Measurements from ENCODE around the gene MAGEB1. TPM values are rescaled to one million over a fixed set of nuclear protein-coding genes. Genes with fewer than 3 reads are reported as not detected.

Gene MAGEB1
- total and polyA plus RNA-seq, 2 of the 13 experiments (the other 11 are each of a cell fraction or from before 2014, with no cell fraction given): not detected

DNA sequence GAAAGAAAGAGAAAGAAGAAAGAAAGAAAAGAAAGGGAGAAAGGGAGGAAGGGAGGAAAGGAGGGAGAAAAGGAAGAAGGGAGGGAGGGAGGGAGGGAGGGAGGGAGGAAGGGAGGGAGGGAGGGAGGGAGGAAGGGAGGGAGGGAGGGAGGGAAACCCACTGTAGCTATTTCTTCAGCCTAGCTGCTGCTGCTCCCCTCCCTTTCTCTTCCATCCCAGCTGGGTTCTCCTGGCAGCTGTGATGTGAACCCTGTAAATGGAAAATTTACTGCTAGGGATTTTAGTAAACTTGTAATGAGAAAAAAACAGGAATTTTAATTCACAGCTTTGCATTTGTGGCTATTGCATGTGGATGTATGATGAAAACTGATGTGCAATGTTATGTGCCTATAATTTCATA, 54.3 kb downstream of the MAGEB1 start:
- Histone ChIP-seq H3K4me2 (ENCODE audit: low read depth, low read length) (no peak overlapping the region), H3K9me3 (ENCODE audit: low read length) (no peaks in the 10 kb centered on the region), H3K27me3 (ENCODE audit: control insufficient read depth in 1 of 2, insufficient read depth in 2 of 2, low read length in 2 of 2) (no peaks in the 10 kb centered on the region), H3K27ac (ENCODE audit: extremely low read length, insufficient read depth, low read length) (no peak overlapping the region), H3K4me1 (ENCODE audit: insufficient read depth, low read length) (no peaks in the 10 kb centered on the region), H2AFZ (ENCODE audit: low read length) (no peak overlapping the region), H3K4me3 (replicated peaks in 1 of 3; ENCODE audit: insufficient read depth in 1 of 3, low read depth in 2 of 3, low read length in 3 of 3) (no peak overlapping the region), H3K79me2 (ENCODE audit: insufficient read depth, low read length) (no peaks in the 10 kb centered on the region), H3K36me3 (replicated peaks in 1 of 2; ENCODE audit: control insufficient read depth in 1 of 2, insufficient read depth in 2 of 2, low read length in 2 of 2) (no peaks in the 10 kb centered on the region), H3K9ac (ENCODE audit: insufficient read depth, low read depth, low read length) (no peak overlapping the region), H4K20me1 (ENCODE audit: insufficient read depth, low read length) (no peaks in the 10 kb centered on the region)
- in situ Hi-C loops (cut with HindIII; ENCODE audit: extremely low pct_ligation_motif_present, low pct_unique_long_range_greater_than_20kb) (no loop called here), intact Hi-C loops (cut with micrococcal nuclease; ENCODE audit: unreplicated experiment) (no loop called here)
- no peak for DNase-seq (ENCODE audit: low spot score)
- ATAC-seq: no peak
- BruUV-seq (replicated peaks): no TSS peak
- POLR2A ChIA-PET: no interaction called here
- FAIRE-seq: no peak
- TF ChIP-seq HNRNPK (IDR thresholded peaks at IDR 0.05; ENCODE audit: low read depth, low read length, poor library complexity, severe bottlenecking) (peak; percentile 54), ZNF124 (CRISPR knock-in tag; IDR thresholded peaks at IDR 0.05) (no peak)
- CTCF ChIA-PET (ENCODE audit: low intra/inter-chr PET ratio, low total read pairs): no interaction called here

Other genes with a start within 250 kb of the MAGEB1 start
- gene MAGEB2, start 31.6 kb upstream of the MAGEB1 start, total RNA-seq (2016; rRNA removed; fragmentation: Illumina TruSeq; extraction: Trizol): not detected in 2 replicates
- gene MAGEB2, start 31.6 kb upstream of the MAGEB1 start, polyA plus RNA-seq (2011; rRNA removed): not detected in 2 replicates
- not detected in 2 replicates for gene MAGEB3, start 16.5 kb upstream of the MAGEB1 start, total RNA-seq (2016; rRNA removed; fragmentation: Illumina TruSeq; extraction: Trizol)
- gene MAGEB3, start 16.5 kb upstream of the MAGEB1 start, polyA plus RNA-seq (2011; rRNA removed): not detected in 2 replicates
- gene MAGEB4, start 5.1 kb upstream of the MAGEB1 start, total RNA-seq (2016; rRNA removed; fragmentation: Illumina TruSeq; extraction: Trizol): not detected in 2 replicates
- gene MAGEB4, start 5.1 kb upstream of the MAGEB1 start, polyA plus RNA-seq (2011; rRNA removed): not detected in 2 replicates
- not detected in 2 replicates for gene NR0B1, start 62.2 kb downstream of the MAGEB1 start, total RNA-seq (2016; rRNA removed; fragmentation: Illumina TruSeq; extraction: Trizol)
- not detected in 2 replicates for gene NR0B1, start 62.2 kb downstream of the MAGEB1 start, polyA plus RNA-seq (2011; rRNA removed)